HT-29 (cell line): ENCODE measurements around the gene BCOR. TPM values are rescaled to one million over a fixed set of nuclear protein-coding genes. Genes with fewer than 3 reads are reported as not detected.

Experiments used
- DNase-seq: peaks from one replicate; pipeline ENCODE4 v3.0.0-alpha.2; 2015; ENCODE audit warnings: low spot score
- total RNA-seq: library from RNA; depleted of rRNA; stranded (reverse); fragments of >200 nt; shearing (Covaris generic); gene quantifications from 2 replicates; pipeline ENCODE4 v1.2.3, GENCODE V29; 2014

Gene BCOR
- total RNA-seq, 1 experiment from 2014 or later = 25.5 TPM

DNA sequence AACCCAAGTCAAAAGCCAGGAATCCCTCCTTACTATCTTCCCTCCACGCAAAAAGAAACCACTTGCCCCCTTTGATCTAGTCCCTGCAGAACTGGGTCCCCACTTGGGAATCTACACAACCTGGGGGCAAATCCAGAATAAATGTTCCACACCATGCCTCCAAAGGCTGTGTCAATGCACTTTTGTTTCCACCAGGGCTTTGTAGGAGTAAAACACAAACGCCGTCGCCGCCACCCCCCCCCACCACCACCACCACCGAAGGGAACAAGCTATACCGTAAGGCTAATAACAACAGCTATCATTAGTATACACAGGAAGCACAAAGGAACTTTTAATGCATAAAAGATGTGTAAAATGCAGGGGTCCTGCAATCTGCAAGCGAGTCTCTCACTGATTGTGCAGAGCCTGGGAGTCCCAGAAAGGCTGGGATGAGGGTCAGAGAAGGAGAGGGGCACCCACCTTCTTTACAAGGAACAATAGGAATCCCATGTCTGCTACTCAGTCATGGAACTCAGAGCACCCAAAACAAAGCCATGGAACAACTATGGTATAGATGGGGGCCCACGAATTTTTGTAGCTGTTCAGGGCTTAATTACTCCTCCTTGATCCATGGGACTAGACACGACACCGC, 13.2 kb downstream of the BCOR start:
- no peak for DNase-seq

- DNase-seq = no peak
Measured at GRCh38 chrX:40083979-40084359, 13.8 kb downstream of the BCOR start.

- no peak for DNase-seq
Measured at GRCh38 chrX:40083120-40083978, 14.4 kb downstream of the BCOR start.

- DNase-seq = no peak
Measured at GRCh38 chrX:40082447-40083119, 15.2 kb downstream of the BCOR start.

- no peak for DNase-seq
Measured at GRCh38 chrX:40081679-40082068, 16.1 kb downstream of the BCOR start.

GRCh38 chrX:40080894-40081678, 16.7 kb downstream of the BCOR start:
- no peak for DNase-seq

DNA sequence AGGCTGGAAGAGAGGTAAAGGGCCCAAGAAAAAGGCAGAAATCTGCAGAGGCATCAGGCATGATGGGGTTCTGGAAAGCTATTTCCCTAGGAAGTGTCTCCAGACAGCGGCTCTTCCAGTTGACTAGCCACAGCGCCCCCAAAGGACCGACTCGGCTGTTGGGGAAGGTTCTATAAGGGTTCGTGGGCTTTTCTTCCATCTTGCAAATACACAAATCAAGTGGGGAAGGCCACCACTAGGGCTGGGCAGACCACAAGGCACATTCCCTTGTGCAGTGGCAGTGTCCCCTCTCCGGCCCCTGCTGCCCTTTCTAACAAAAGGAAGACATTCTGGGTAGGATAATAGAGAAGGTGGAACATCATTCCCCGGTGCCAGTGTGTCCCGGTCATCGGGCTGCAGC, 18.2 kb downstream of the BCOR start:
- DNase-seq = no peak

- no peak for DNase-seq
Measured at GRCh38 chrX:40078489-40079227, 19.1 kb downstream of the BCOR start.

DNA sequence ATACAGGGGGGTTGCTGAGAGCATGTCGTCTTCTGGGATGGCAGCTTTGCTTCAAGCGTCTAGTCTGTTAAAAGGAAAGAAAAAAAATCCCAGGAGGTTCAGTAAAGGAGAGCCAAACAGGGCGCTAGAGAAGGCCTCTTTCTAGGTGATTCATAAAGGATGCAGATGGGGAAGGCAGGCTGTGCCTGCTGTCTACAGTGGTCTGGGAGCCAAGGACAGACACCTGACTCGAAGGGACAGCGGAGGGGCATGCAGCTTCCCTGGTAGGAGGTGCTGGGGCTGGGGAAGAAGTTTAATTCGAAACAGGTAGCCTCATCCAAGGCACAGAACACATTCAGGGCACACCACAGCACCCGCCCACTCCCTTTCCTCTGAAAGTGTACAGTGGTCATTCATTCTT, 19.9 kb downstream of the BCOR start:
- no peak for DNase-seq

- DNase-seq = no peak
Measured at GRCh38 chrX:40076750-40077575, 20.8 kb downstream of the BCOR start.

GRCh38 chrX:40074959-40075332, 22.8 kb downstream of the BCOR start:
- no peak for DNase-seq

- DNase-seq = no peak
Measured at GRCh38 chrX:40074080-40074958, 23.4 kb downstream of the BCOR start.

DNA sequence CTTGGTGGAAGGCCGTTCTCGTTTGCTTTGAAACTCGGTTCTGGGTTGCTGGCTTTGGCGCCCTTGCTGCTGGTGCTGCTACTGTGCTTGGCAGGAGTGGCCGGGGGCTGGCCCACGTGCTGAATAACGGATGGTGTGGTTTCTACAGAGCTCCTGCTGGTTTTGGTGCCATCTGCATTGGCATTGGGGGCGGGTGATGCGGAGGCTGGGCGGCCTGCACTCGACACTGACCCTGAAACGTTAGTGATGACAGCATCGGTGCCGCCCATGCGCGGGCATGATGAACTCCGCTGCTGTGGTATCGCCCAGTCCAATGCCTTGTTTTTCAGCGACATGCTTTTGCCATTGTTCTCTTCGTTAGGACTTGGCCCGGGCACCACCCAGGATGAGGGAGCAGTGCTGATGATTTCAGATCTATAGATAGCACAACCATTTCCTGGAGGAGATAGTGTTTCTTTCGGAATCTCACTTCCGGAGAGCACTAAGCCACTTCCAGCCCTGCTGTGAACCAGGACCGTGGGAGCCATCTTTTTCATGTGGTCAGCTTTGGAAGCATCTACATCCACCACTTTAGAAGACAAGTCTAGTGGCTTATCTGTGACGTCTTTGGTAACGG, 24.2 kb downstream of the BCOR start:
- no peak for DNase-seq

DNA sequence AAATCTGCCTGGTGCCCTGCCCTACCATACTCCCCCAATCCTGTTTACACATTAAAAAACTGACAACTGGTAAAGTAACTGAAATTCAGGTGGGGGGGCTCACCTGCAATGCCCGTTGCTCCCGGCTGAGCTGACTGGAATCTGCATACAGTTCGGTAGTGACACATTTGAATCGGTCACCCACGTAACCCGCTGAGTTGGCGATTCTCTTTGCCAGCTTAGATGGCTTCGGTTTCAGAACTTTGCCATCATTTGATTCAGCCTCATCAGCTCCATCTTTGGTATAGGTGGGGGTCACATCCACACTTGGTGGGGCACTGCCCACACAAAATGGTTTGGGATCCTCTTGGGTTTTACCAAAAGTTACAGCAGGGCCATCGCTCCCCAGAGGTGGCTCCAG, 25.5 kb downstream of the BCOR start:
- no peak for DNase-seq

DNA sequence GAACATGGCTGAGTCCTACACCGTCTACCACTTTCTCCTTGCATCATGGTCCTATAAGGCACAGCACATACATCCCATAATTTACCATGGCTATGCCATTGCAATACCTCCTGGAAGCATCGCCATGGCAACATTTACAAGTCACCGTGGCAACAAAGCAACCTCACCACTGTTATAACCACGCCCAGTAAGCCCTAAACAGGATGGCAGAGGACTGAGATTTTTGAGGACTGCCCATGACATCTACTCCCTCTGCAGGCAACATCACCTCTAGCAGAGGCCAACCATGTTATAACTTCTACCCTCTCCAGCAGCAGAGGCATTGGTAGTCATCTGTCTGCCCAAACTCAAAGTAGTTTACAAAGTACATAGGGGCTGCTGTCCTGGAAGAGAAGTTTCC, 29.7 kb downstream of the BCOR start:
- no peak for DNase-seq

DNA sequence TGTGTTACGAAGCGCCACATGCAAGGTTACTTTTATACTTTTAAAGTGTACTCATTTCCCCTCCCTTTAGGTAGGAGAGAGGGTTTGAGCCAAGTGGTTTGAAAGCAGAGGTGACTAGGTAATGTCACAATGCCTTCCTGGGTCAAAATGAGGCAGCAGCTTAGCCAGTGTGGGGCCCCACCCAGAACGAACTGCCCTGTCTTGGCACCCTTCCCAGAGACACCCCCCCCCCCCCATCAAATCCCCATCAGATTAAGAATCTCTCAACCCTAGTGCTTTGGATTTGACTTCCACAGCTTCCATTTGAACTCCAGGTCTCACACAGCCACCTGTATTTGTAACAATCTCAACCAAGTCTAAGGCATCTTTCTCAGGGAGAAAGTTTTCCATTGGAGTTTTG, 31.1 kb downstream of the BCOR start:
- DNase-seq = no peak

- no peak for DNase-seq
Measured at GRCh38 chrX:40065296-40066046, 32.3 kb downstream of the BCOR start.

DNA sequence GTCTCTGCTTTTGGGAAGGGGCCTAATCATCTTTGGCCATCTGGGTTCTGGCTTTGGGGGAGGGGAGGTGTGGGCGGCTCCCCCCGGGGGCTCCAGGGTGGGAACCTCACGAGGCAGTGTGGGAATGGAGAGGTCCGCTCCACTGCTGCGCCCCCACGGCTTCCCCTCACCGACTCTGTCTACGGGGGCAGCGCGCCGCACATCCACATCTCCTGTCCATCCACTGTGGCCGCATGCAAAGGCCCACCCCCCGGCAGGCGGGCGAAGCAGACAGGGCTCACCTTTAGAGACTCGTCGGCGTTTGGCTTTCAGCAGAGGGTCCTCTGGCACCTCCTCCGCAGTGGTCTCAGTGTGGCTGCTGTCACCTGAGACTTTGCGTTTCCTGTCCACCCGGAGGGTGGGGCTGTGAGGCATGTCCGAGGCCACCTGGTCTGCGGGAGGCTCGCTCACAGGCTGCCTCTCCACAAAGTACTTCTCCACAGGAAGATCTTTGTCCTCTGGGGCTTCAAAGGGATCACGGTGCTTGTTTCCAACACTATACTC, 33.6 kb downstream of the BCOR start:
- DNase-seq = no peak
